Heart right ventricle (tissue), 16 donors: Measurements from ENCODE around the gene LSM6. TPM values are rescaled to one million over a fixed set of nuclear protein-coding genes. Genes with fewer than 3 reads are reported as not detected.

Experiments used
- ATAC-seq, 8 donors: fragments of 200-7000 bp; cut with Tn5 transposase; one replicate each; pipeline ENCODE4 v1.9.1; 2020; ENCODE audit warnings: mild to moderate bottlenecking in 8 of 8, moderate library complexity in 8 of 8, moderate number of reproducible peaks in 1 of 8
- DNase-seq, 2 donors: peaks; one replicate each; pipeline ENCODE4 v3.0.0-alpha.2; 2020
- H3K27ac ChIP-seq, 10 donors: fragments of 200-600 bp; sonication (generic) in 2 of 10; one replicate each; pipeline versions ENCODE4 v1.5.0 to v1.8.0; 2020 to 2022; ENCODE audit warnings: mild to moderate bottlenecking in 3 of 10
- H3K27me3 ChIP-seq, 7 donors: fragments of 200-600 bp; one replicate each; pipeline ENCODE4 v1.8.0; 2021 to 2022; ENCODE audit warnings: mild to moderate bottlenecking in 2 of 7
- H3K36me3 ChIP-seq, 9 donors: fragments of 200-600 bp; sonication (generic) in 1 of 9; one replicate each; pipeline versions ENCODE4 v1.5.0 to v1.8.0; 2020 to 2022; ENCODE audit warnings: mild to moderate bottlenecking in 2 of 9
- H3K4me1 ChIP-seq, 9 donors: fragments of 200-600 bp; sonication (generic) in 1 of 9; one replicate each; pipeline versions ENCODE4 v1.5.0 to v1.8.0; 2020 to 2022; ENCODE audit warnings: mild to moderate bottlenecking in 4 of 9
- H3K4me3 ChIP-seq, 10 donors: fragments of 200-600 bp; sonication (generic) in 2 of 10; one replicate each; pipeline versions ENCODE4 v1.5.0 to v1.8.0; 2020 to 2022; ENCODE audit warnings: mild to moderate bottlenecking in 7 of 10, moderate library complexity in 2 of 10
- H3K9me3 ChIP-seq, 11 donors: fragments of 200-600 bp in 10 of 11; sonication (generic) in 2 of 11; one replicate each; pipeline versions ENCODE4 v1.5.0 to v1.8.0; 2013 to 2022; ENCODE audit warnings: mild to moderate bottlenecking in 2 of 11, control low read depth in 1 of 11, moderate library complexity in 1 of 11
- CTCF ChIP-seq, 9 donors: fragments of 200-600 bp; sonication (generic) in 2 of 9; IDR thresholded peaks; one replicate each; pipeline versions ENCODE4 v1.5.0 to v1.8.0; 2021 to 2022; ENCODE audit warnings: antibody characterized with exemption in 9 of 9, mild to moderate bottlenecking in 5 of 9, moderate library complexity in 1 of 9
- WGBS, 2 donors: extraction: QIAGEN DNeasy Blood & Tissue Kit; methylation state at CpG; one replicate each; pipeline ENCODE4 v1.1.7; 2013; ENCODE audit warnings: inconsistent platforms in 1 of 2; 5-methylcytosine and 5-hydroxymethylcytosine counted together
- intact Hi-C, 10 donors: fragments of 100-400 bp; cut with DNase I; formaldehyde crosslinking; loops; one replicate each; pipeline versions ENCODE4 v1.11.1 to v1.14.2; 2022
- polyA plus RNA-seq, 2 donors: library from polyadenylated mRNA; stranded (reverse); fragments of 200-250 nt; gene quantifications; one replicate each; pipeline ENCODE4 v1.2.3, GENCODE V29; 2013
- total RNA-seq, 10 donors: library from RNA; stranded (reverse); fragmentation: NEBNext Ultra II Directional in 3 of 10; extraction: Animal tissue kit (Norgen Biotek cat#: 25700) in 3 of 10; gene quantifications; one replicate each; pipeline versions ENCODE4 v1.2.1 to v1.2.4, GENCODE V29; 2021 to 2023
- donor health status: Arrhythmogenic right ventricular cardiomyopathy.
- donor health status: ischemic (EF 13 %, LVEDD 7.1; RV severe dilation, severe dysfunction).
- donor health status: healthy with polysubstance abuse.
- donor health status: DM: no; HTN: yes; CAD: no.
- donor health status: DM: no; HTN: no; CAD: no.
- donor health status: ischemic (EF 25% LVEDD 6.9; RV normal size, moderate dysfunction).
- donor health status: ischemic (EF 25% LVEDD 5.7; RV mildly dilated, moderate dysfunction).
- donor health status: healthy.
- donor health status: DM: yes; HTN: yes; CAD: no.
- donor health status: Ischemic cardiomyopathy.
- donor health status: ischemic (EF 35%, LVEDD 5.7; RV mildly dilated, moderate dysfunction).
- donor health status: nonischemic (EF 11% LVEDD 7.7; RV severe dilation, severe dysfunction).
- donor health status: DM: yes; HTN: yes; CAD: no.
- donor health status: PGD.
- donor health status: ischemic (EF 29% LVEDD 5.4; RV normal size, mild dysfunction).
- donor health status: nonischemic (EF 23%, LVEDD 6.1; RV moderate dilation, normal function).

The LSM6 gene
- total and polyA plus RNA-seq, 12 donors: 8.7 to 24.4 (median 11.8) TPM

- Histone ChIP-seq H3K36me3 (no peaks in the 10 kb centered on the region), H3K4me3 (peak overlapping the region in 9 of 10 donors; percentile 74 to 97 (median 94)), H3K4me1 (peaks cover 8 to 54% (median 44%) of the 10 kb centered on the region in 9 donors), H3K27me3 (no peaks in the 10 kb centered on the region), H3K9me3 (no peaks in the 10 kb centered on the region), H3K27ac (no peak overlapping the region)
- DNase-seq (no peak), ATAC-seq (no peak)
- intact Hi-C loops: loop anchor here in 4 of 10 donors (10.0 kb wide), 5 partner anchors 62 to 442 kb away; partner anchors contain the start of genes ZNF827 (in 2 of the 4) and SLC10A7 (in 1 of the 4)
- WGBS, 2 donors: 59 to 86% methylated on average over 2 of the region's 2 CpGs
- no peak for TF ChIP-seq CTCF (IDR thresholded peaks at IDR 0.05)
Measured at GRCh38 chr4:146176891-146177290, 1.4 kb downstream of the LSM6 start.

GRCh38 chr4:146178126-146178525 lies 2.6 kb downstream of the LSM6 start:
- ATAC-seq: no peak
- 72% methylated on average over 8 of the region's 8 CpGs for WGBS, 2 donors
- intact Hi-C loops: loop anchor here in 4 of 10 donors (10.0 kb wide), 5 partner anchors 63 to 443 kb away; partner anchors contain the start of genes ZNF827 (in 2 of the 4) and SLC10A7 (in 1 of the 4)
- Histone ChIP-seq H3K27ac (no peak overlapping the region), H3K27me3 (no peaks in the 10 kb centered on the region), H3K36me3 (peaks cover 0 to 5% (median 0%) of the 10 kb centered on the region in 9 donors), H3K4me3 (no peak overlapping the region), H3K9me3 (no peaks in the 10 kb centered on the region), H3K4me1 (peaks cover 8 to 57% (median 44%) of the 10 kb centered on the region in 9 donors)
- no peak for TF ChIP-seq CTCF (IDR thresholded peaks at IDR 0.05)
- no peak for DNase-seq

GRCh38 chr4:146179784-146180370 lies 4.4 kb downstream of the LSM6 start:
- no peak for TF ChIP-seq CTCF (IDR thresholded peaks at IDR 0.05)
- DNase-seq: no peak
- Histone ChIP-seq H3K4me3 (no peak overlapping the region), H3K27ac (no peak overlapping the region), H3K36me3 (peaks cover 0 to 23% (median 3%) of the 10 kb centered on the region in 9 donors), H3K9me3 (no peaks in the 10 kb centered on the region), H3K27me3 (no peaks in the 10 kb centered on the region), H3K4me1 (peaks cover 8 to 57% (median 44%) of the 10 kb centered on the region in 9 donors)
- intact Hi-C loops: loop anchor here in 4 of 10 donors (10.0 kb wide), 6 partner anchors 65 to 445 kb away; partner anchors contain the start of genes ZNF827 (in 2 of the 4) and SLC10A7 (in 1 of the 4)
- WGBS, 2 donors: 55 to 56% methylated on average over 7 of the region's 7 CpGs
- no peak for ATAC-seq

- TF ChIP-seq CTCF (IDR thresholded peaks at IDR 0.05): no peak
- WGBS, 2 donors: 79 to 89% methylated on average over 3 of the region's 3 CpGs
- H3K9me3 ChIP-seq: no peaks in the 10 kb centered on the region
- no peak overlapping the region for H3K4me3 ChIP-seq
- H3K36me3 ChIP-seq: peaks cover 0 to 49% (median 3%) of the 10 kb centered on the region in 9 donors
- H3K4me1 ChIP-seq: peaks cover 8 to 46% (median 31%) of the 10 kb centered on the region in 9 donors
- no peak overlapping the region for H3K27ac ChIP-seq
- no peaks in the 10 kb centered on the region for H3K27me3 ChIP-seq
- no peak for DNase-seq
- no peak for ATAC-seq
- intact Hi-C loops: loop anchor here in 1 of 10 donors (10.0 kb wide), 1 partner anchor 228 kb away; no protein-coding TSS in a partner anchor
Measured at GRCh38 chr4:146182443-146182842, 6.9 kb downstream of the LSM6 start.
